ENCODE data around the gene OPTN.
"Not testable (repeated sequence)": the region's sequence is repeated elsewhere in the genome, so short reads cannot be mapped to it uniquely, and the experiment has no call there.

Gene OPTN

DNA sequence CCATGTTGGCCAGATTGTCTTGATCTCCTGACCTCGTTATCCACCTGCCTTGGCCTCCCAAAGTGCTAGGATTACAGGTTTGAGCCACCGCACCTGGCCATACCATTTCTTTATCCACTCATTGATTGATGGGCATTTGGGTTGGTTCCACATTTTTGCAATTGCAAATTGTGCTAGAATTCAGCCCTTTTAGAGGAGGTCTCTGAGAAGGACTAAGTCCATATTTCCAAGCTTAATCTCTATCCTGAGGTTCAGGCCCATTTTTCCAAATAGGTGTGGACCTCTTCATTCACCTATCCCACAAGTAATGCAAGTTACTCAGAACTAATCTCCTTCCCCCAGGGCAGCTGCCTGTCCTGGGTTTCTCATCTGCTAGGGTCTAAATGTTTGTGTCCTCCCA, 9.7 kb upstream of the OPTN start:
- no peak for DNase-seq (ENCODE audit: low spot score)

GRCh38 chr10:13091801-13092200, 8.2 kb upstream of the OPTN start:
- DNase-seq (ENCODE audit: low spot score): no peak

- no peak for DNase-seq (ENCODE audit: low spot score)
These were observed 7.5 kb upstream of the OPTN start for GRCh38 chr10:13092291-13093102.

DNA sequence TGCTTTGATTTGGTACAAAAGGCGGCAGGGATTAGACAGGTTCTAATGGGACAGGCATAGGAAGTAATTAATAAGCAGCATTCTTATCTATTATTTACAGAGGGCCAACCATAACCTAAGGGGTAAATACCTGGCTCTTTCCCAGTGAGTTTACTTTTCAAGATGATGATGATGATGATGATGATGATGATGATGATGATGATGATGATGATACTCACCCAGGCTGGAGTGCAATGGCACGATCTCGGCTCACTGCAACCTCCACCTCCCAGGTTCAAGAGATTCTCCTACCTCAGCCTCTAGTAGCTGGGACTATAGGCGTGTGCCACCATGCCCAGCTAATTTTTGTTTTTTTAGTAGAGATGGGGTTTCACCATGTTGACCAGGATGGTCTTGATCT, 5.9 kb upstream of the OPTN start:
- DNase-seq (ENCODE audit: low spot score): not testable (repeated sequence)

GRCh38 chr10:13095094-13095493, 4.9 kb upstream of the OPTN start:
- DNase-seq (ENCODE audit: low spot score): no peak

GRCh38 chr10:13095929-13096328, 4.0 kb upstream of the OPTN start:
- no peak for DNase-seq (ENCODE audit: low spot score)

GRCh38 chr10:13099144-13099665, 758 bp upstream of the OPTN start:
- DNase-seq (ENCODE audit: low spot score): peak; percentile 71

DNA sequence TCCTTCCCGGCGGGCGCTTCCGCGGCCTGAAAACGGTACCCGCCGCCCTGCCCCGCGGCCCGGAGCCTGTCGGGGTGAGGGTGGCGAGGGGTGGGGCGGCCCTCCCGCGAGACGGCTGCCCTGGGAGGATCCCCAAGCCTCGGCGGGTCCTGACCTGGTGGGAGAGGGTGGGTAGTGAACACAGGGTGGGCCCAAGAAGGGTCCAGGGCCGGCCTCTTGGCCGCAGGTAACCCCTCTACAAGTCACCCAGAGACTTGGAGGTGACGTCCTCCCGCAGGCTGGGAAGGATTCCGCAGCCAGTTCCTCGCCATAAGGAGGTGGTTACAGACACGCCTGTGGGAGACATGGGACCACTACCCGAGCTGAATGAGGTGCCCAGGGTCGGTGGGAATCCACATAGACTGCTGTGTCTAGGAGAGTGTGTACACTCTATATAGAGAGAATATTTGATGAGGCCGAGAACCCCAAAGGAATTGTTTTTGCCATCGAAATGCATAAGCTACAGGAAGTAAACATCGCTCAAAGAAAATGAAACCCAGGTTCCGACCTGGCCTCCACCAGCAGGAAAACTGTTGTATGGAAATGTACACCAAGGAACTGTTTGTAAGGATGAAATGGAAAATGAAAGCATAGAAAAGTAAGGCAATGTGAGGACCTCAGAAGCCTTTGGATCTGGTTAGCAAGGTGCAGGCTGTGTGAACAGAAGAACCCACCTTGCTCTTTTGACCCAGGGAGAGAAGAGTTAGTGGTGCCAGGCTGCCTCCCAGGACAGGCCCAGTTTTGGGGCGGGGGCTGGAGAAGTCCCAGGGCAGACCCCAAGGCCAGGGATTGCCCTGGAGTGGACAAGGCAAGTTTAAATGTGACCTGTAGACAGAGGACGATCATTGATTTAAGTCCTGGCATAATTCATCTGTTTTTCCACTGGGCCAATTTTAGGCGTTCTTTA, 659 bp downstream of the OPTN start:
- no peak for DNase-seq (ENCODE audit: low spot score)

GRCh38 chr10:13102002-13102794, 2.2 kb downstream of the OPTN start:
- DNase-seq (ENCODE audit: low spot score): no peak

- DNase-seq (ENCODE audit: low spot score): no peak
These were observed 3.6 kb downstream of the OPTN start for GRCh38 chr10:13103554-13103953.

DNA sequence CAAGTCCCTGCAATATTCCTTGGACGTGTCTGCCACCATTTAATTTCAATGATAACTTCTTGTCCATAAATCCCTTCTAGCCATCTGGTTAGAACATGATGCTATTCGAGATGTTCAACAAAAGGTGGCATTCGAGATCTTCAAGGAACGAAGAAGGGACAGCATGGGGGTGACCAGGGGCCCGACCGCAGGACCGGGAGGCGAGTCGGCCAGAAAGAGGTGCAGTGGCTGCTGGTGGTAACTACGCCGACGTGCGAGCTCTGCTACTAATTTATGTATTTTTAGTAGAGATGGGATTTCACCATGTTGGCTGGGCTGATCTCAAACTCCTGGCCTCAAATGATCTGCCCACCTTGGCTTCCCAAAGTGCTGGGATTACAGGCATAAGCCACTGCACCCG, 4.7 kb downstream of the OPTN start:
- no peak for DNase-seq (ENCODE audit: low spot score)

GRCh38 chr10:13105184-13105583, 5.2 kb downstream of the OPTN start:
- no peak for DNase-seq (ENCODE audit: low spot score)

DNA sequence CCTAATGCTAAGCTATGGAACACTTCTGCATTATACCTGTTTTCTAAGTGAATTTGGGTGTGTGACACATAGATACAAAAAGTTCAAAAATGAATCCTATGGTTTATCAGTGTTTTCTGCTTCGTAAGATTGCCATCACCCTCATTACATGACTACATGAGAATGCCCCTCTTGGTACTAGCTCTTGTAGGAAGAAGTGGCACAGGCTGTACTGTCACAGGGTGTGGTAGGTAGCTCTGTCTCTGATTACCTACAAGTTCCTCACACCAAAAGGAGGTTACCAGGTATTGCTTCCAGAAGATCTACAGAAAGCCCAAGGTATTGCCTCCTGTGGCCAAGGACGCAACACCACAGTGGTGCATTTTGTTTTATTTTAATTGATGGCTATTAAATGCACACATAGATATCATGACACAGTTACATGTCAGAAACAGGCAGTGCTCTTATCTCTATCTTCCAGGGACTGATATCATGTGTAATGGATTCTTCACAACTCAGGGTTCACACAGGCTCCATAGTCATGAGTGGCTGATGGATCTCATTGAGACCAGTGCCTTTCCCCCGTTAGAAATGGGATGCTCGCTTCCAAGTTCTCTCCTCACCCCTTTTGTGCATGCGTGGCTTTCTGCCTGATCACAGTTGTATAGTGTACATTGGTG, 6.6 kb downstream of the OPTN start:
- no peak for DNase-seq (ENCODE audit: low spot score)

- DNase-seq (ENCODE audit: low spot score): no peak
These were observed 10.9 kb downstream of the OPTN start for GRCh38 chr10:13110908-13111307.

- no peak for DNase-seq (ENCODE audit: low spot score)
These were observed 13.6 kb downstream of the OPTN start for GRCh38 chr10:13113544-13113943.

DNA sequence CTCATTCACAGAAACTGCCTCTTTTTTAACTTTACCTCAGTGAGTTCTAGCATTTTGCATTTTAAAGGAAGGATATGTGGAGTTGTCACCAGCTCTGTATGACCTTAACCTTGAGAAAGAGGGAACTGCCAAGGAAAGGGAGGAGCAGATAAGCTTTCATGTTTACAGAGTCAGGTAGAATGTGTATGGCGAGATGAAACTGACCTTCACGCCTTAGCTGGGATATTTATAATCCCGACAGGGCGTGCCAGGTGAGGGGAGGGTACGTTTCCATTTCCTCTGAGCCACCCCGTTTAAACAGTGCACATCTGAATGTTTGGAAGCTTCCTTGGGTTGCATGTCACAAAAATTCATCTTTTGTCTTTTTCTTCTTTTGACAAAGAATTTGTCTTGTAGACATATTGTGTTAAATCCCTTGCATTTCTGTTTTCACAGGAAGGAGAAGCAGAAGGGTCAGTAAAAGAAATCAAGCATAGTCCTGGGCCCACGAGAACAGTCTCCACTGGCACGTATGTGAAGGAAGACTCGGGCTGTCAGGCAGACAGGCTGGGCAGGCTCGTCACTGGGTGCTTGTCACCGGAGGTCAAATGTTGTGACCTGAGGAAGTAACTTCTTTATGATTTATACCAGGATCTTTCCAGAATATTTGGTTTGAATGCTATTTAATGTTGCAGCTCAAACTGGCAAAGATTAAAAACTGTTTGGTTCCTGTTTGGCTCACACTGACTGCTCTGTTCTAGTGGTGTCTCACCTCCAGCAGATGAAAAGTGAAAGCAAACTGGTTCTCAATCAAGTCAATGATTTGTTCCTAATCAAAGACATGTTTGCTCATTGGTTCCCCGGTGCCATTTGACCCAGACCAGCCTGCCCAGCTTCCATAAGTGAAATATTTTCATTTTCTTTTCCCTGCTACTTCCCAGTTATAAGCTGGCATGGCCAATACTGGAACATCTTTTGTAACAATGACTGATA, 16.2 kb downstream of the OPTN start:
- DNase-seq (ENCODE audit: low spot score): no peak

- no peak for DNase-seq (ENCODE audit: low spot score)
These were observed 18.1 kb downstream of the OPTN start for GRCh38 chr10:13117841-13118783.

DNA sequence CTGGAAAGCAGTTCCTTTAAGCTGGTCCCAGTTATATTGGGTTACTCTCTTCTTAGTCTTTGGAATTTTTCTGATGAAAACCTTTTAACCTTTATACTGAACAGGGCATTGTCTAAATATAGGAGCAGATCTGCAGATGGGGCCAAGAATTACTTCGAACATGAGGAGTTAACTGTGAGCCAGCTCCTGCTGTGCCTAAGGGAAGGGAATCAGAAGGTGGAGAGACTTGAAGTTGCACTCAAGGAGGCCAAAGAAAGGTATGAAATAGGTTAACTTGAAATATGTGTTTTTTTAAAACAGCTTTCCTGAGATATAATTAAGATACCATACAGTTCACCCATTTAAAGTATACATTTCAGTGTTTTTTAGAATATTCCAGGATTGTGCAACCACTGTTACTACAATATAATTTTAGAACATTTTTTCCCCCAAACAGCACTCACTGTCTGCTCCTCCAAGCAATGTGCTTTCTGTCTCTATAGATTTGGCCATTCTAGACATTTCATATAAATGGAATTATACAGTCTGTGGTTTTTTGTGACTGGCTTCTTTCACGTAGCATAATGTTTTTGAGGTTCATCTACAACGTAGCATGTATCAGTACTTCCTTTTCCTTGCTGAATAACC, 18.9 kb downstream of the OPTN start:
- no peak for DNase-seq (ENCODE audit: low spot score)
